HTR-8/SVneo (cell line): ENCODE measurements around the gene FGR.
"Not testable (repeated sequence)": the region's sequence is repeated elsewhere in the genome, so short reads cannot be mapped to it uniquely, and the experiment has no call there.

ENCODE experiments used
- DNase-seq: peaks from one replicate; pipeline ENCODE4 v3.0.0; 2011; ENCODE audit warnings: low spot score, mixed read lengths; ENCODE audit not compliant: insufficient read length
- FAIRE-seq: peaks from 2 replicates; lab custom pipeline; 2011; peaks lifted over from hg19 to GRCh38; lab: Jason Lieb, UNC

Gene FGR

DNA sequence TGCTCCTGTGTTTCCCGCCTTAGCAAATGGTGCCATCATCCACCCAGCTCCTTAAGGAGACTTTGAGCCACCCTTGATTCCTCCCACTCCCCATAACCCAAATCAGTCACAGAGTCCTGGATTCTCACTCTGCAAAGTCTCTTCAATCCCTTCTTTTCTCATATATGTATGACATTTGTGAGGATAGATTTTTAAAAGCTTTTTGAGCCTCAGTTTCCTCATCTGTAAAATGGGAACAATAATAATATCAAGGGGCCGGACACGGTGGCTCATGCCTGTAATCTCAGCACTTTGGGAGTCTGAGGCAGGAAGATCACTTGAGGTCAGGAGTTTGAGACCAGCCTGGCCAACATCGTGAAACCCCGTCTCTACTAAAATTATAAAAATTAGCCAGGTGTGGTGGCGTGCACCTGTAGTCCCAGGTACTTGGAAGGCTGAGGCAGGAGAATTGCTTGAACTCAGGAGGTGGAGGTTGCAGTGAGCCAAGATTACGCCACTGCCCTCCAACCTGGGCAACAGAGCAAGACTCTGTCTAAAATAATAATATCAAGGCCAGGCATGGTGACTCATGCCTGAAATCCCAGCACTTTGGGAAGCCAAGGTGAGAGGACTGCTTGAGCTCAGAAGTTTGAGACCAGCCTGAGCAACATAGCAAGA is 15.1 kb downstream of the FGR start:
- not testable (repeated sequence) for FAIRE-seq, DNase-seq

DNA sequence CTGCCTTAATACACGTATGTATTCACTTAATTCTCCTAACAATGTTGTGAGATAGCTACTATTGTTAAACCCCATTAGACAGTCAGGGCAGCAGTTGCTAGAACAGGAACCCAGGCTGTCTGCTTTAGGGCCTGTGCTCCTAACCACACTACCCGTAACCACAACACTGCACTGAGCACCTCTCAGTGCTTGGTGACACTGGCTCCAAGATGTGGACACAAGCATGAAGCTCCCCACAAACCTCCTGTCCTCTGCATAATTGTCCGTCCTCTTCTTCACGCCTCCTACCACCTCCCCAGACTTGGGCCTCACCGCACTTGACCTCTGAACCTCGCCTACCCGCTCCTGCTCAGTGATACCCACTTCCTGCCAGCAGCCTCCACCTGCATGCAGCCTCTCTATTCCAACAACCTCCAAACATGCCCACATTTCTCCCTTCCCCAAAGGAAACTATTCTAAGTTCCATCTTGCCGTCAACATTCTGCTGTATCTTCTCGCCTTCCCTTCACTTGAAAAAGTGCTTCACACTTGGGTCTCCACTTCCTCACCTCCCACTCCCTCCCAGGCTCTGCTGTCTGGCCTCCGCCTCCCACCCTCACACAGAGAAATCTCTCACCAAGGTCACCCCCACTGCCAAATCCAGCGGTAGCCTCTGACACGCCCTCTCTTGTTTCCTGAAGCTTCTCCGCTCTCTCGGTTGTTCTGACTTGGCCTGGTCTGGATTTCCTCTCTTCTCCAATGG is 16.5 kb downstream of the FGR start:
- DNase-seq = no peak
- no peak for FAIRE-seq

DNA sequence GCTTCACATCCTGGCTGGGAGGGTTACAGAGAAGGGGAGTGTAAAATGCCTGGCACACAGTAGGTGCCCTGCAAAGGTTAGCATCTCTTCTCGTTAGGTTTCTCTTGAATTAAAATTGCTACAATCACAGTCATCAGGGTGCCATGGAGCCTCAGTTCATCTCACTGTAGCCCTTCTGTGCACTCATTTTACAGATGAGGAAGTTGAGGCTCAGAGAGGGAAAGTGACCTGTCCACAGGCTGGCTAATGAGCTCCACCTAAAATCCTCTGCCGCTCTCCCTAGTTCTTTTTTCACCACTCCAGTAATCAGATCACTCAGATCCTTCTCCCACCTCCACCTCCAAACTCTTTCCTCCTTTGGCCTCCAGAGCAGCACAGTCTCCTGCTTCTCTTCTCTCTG is 17.6 kb downstream of the FGR start:
- DNase-seq = no peak
- FAIRE-seq = no peak

DNA sequence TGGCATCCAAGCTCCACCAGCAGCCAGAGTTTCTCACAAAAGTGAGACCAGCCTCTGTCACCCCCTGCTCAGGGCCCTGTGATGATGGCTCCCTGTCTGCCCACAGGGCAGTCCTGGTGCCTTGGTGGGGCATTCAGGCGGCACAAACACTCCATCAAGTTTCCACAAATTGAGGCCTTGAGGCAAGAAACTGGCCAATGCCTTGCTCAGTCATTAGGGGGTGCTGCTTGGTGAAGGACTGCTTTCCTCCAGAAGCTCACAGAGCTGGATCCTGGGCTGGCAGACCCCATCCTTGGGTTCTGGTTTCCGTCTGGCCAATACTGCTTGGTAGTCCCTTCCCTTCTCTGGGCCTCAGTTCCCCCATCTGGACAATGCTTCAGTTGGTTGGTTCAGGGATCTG is 18.5 kb downstream of the FGR start:
- no peak for DNase-seq
- FAIRE-seq = no peak

DNA sequence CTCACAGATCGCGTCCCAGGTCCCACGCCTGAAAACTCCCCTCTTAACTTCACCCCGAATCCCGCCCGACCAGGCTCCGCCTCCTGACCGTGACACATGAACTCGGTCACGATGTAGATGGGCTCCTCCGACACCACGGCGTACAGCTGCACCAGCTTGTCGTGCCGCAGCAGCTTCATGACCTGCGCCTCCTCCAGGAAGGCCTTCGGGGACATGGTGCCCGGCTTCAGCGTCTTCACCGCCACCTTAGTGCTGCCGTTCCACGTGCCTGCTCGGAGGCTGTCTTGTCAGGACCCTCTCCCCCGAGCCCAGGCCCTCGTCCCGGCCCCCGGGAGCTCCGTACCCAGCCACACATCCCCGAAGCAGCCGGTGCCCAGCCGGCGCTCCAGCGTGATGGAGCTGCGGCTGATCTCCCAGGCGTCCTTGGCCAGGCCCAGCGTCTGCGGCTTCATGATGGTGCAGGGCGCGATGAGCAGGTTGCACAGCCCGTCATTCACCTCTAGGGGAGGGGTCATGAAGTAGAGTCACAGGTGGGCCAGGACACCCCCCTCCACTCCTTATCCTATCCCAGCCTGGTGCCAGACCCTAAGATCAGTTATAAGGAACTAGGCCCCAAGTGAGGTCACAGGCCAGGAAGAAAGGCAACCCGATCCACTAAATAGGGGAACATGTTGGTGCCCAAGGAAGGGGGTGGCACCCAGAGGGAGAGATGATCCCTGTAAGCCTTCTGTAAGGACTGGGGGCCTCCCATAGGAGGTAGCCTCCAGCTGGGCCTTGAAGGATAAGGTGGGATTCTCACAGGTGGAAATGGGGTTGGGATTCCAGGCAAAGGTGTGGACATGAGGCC is 19.4 kb downstream of the FGR start:
- FAIRE-seq (no peak), DNase-seq (no peak)

DNA sequence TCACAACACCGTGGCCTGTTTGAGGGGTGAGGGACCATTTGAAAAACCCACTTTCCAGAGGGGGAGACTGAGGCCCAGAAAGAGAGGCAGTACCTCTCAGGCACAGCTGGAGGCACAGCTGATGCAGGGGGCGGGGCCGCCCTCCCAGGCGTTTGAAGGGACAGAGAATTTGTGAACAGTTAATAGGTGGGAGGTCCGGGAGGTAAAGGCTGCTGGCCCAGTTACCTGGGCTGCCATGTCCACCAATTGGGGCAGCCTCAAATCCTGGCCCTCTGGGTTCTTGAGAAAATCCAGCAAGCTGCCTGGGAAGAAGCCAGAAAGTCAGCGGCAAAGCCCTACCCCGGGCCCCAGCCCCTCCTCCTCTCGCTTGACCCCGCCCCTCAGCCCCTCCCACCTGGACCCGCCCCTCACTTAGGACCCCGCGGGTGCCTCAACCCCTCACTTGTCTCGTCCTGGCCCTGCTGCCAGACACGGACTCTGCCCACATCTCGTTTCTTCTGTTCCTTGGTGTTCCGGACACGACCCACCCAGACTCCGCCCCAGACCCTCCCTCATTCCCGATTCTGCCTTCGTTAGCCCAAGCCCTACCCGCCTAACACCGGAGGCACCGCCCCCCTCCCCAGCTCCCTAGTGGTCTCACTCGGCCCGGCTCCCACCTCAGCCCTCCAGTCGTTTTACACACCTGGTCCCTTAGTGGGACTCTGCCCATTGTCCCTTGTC is 20.2 kb downstream of the FGR start:
- FAIRE-seq (no peak), DNase-seq (no peak)

DNA sequence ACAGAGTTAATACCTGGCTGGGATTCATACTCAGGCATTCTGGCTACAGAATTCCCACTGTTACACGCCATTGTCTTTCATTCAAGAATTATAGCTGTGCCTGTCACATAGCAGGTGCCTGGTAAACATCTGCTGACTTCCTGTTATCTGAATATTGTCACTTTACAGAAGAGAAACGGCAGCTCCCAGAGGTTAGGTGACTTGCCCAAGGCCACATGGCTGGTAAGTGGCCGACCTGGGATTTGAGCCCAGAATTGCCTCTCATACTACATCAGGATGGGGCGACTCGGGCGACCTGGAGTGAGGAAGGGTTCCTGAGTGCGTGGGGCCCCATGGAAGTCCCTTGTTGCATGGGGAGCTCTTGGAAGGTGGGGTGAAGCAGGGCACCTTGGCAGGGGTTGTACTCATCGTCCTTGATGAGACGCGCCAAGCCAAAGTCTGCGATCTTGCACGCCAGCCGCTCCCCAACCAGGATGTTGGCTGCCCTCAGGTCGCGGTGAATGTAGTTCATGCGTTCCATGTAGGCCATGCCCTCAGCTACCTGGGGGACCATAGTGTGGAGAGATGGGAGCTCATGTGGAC is 20.9 kb downstream of the FGR start:
- no peak for FAIRE-seq
- no peak for DNase-seq

DNA sequence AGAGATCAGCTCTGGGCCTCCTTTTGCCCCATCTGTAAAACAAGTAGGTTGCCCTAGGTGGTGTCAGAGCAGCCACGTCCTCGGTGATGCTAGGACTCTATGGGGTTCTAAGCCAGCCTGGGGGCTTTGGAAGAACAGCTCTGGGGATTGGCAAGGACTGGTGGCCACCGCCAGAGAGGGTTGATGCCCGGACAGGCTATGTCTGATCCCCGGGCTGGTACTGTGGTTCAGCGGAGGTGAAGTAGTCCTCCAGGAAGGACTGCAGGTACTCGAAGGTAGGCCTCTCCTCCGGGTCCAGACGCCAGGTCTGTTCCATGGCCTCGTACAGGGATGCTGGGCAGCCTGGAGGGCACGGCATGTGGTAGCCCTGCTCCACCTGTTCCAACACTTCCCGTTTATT is 22.3 kb downstream of the FGR start:
- FAIRE-seq (no peak), DNase-seq (no peak)

DNA sequence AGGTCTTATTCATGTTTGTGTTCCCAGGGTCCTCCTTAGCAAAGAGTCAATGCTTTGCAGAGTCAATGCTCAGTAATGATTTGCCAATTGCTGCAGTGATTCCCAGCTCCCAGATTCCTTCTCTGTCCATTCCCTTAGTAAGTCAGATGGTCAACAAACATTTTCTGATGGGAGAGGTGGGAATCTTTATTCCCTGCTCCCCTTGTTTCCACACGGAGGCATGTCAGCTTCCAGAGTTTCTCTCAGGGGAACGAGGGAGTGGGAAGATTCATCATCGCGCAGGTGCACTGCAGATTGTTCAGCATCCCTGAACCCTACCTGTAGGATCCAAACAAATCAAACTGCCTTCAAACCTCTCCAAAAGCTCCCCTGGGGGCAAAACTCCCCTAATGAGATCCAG is 23.5 kb downstream of the FGR start:
- FAIRE-seq (no peak), DNase-seq (no peak)

DNA sequence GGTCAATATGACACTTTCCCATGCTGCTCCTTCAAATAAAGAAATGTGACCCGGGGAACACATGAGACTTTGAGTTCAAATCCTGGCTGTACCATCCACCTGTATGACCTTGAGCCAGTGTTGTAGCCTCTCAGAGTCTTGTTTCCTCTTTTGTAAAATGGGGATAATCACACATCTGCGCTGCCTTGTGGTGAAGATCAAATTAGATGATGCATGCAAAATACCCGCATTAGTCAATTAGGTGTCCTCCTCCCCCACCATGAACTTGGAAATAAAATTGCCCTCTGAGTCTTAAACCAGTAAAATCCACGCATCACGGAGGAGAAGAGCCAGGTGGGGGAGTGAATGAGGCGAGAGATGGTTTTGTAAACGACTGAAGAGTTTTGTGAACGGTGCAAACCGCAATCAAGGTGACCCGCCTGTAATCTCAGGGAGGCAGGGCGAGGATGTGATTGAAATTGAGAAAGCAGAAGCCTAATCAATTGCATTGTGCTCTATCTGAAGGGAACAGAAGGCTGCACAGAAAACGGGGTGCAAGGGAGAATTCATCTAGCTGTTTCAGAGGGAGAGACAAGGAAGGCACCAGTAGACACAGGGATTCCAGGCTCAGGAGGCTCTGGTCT is 25.3 kb downstream of the FGR start:
- no peak for DNase-seq
- FAIRE-seq = no peak

DNA sequence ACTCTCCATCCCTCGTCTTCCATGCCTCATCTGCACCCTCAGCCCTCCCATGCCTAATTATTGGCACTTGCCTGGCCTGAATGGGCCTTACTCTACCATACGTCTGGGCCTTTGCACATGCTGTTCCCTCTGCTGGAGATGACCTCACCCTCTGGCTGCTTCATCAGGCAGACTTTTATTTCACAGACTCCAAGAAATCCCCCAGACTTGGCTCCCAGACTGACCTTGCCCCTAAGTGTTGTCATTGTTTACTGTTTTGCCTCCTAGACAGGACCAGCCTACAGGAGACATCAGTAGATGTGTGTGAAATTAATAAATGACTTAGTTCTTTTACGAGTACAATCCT is 25.8 kb downstream of the FGR start:
- no peak for FAIRE-seq

DNA sequence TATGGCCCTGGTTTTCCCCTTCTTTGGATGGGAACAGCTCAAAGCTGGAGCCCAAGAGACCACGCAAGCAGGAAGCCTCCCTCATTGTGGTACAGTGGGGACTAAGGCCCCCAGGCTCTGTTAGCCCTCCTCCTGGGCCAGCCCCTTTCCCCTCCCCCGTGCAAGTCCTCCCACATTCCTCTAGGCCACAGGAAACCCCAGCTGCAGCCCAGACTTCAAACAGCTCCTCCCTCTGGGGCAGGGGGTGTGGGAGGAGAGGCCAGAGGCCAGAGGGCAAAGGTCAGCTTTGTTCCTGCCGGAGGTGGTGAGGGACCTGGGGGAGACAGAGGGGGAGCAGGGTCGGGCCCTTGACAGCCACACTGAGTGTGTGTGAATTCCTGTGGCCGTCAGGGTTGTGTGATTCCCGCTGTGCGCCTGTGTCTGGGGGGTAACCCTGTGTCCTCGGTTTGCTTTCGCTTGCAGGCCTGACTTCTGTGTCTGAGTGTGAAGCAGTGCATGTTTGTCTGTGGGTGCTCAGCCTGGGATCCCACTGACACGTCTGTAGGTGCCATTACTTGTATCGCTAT is 27.7 kb downstream of the FGR start:
- DNase-seq = no peak

More for the DNA sequence above, 25.8 kb downstream of the FGR start:
- DNase-seq = no peak

DNA sequence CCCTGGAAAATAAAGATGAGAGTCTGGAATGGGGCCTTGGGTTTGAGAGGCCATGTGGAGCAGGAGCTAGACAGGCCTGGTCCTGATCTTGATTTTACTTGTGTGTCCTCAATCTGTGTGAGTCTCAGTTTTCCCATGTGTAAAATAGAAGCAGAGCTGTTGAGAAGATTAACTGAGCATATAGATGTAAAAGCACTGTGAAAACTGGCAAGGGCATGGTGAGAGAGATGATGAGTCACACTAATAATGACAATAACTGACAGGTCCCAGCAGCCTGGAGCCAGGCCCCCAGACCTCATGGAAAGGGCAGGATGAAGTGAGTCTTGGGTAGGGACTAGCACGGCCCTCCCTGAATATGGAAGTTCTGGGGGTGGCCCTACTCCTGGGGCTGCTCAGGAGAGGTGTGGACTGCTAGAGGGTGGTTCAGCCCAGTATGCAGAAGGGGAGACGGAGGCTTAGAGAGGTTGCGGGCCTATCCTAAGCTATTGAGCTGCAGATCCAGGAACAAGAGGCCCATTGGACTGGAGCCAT is 28.2 kb downstream of the FGR start:
- FAIRE-seq (no peak), DNase-seq (no peak)

More for the DNA sequence above, 27.7 kb downstream of the FGR start:
- no peak for FAIRE-seq

DNA sequence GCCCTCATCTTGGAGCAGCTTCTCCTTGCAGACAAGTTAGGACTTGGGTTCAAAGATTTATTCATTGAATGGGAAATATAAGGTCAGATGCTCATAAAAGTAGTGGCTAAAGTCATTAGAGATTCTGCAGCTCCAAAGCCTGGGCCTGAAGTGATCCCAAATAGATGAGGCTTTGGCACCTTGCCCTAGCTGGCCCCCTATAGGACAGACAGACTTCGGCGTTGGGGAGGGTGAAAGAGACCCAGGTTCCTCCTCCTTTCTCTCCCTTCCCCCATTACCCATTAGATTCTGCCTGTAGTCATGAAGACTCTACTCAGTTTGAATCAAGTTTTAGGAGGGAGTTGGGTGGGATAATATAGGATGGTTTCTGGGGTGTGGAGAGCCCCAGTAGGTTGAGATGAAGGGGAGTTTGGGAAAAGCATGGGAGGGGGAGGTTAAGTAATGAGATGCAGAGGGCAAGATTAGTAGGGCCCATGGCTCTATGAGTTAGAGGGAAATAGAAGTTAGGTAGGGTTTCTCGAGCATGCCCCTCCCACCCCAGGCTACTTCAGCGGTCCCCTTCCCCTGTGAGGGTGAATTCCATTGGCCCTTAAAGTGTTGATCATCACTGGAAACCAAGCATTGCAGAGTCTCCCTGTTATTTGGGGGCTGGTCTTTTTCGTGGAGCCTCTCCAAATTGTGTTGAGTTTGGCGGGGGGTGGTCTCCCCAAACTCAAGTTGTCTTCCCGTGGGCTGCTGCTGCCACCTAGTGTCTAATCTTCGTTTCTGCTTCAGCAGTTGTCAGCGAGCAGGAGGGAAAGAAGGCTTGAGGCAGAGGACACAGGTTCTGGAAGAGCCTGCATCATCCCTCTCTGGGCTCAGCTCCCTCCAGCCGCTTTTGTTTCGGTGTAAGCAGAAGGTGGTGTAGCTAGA is 28.9 kb downstream of the FGR start:
- FAIRE-seq (no peak), DNase-seq (no peak)

DNA sequence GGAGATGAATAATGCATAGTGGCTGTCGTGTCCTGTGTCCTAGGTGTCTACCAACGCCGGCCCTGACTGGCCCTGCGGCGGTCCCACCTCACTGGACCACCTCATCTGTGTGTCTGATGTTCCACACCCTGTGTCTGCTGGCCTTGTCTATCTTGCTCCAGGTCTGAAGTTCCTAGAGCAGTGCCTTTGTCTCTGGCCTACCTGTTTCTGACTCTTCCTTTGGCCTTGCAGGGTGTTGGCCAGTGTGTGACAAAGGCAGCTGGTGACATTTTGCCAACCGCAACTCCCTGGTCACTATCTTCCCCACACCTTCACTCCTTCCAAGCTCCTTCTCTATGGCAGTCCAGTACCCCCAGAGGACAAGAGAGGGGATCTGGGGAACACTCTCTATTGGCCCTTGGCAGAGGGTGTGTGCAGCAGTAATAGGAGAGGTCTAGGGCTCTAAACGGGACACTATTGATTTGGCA is 29.7 kb downstream of the FGR start:
- FAIRE-seq (no peak), DNase-seq (no peak)

DNA sequence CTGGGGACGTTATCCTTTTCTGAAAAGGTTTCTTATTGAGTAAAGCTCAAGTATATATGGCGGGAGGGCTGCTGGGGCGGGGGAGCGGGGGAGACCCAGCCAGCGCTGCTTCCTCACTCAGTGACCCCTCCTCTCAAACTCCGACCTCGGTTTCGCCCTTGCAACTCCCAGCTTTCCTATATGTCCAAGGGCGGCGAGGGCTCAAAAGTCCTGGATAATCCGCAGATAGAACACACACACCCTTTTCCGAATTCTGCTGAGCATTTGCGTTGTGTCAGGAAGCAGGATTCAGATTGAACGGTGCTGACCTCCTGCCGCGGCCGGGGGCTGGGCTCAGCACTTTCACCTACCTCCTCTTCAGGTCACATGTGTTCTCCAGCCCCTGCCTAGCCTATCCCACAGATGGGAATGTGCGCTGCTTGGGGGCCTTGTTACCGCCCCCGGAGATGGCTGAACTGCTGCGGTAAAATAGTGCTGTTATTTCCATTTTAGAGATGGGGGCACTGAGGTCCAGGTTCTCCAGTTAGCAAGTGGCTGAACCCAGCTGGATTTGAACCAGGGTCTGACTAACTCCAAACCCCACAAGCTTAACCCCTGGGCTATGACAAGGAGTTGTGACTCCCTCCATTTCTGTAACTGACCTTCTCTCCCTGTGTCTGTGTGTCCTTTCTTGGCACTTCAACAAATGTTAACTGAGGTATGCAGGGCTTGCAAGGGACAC is 30.2 kb downstream of the FGR start:
- no peak for FAIRE-seq

More for the DNA sequence above, 30.2 kb downstream of the FGR start:
- no peak for DNase-seq
